HCT116 (cell line): Measurements from ENCODE around the gene TPX2. TPM values are rescaled to one million over a fixed set of nuclear protein-coding genes. Genes with fewer than 3 reads are reported as not detected.
A peak's percentile ranks its signal among the peaks of the same experiment; 100 is the strongest.

Source experiments
- ATAC-seq: fragments of 200-7000 bp; cut with Tn5 transposase; 2 replicates; pipeline ENCODE4 v1.9.1; 2020; ENCODE audit warnings: mild to moderate bottlenecking, moderate library complexity
- BruUV-seq: library from RNA; stranded (reverse); fragments of 400-500 nt; replicated peaks from 2 replicates; lab custom pipeline; 2021; lab: Mats Ljungman, UMichigan
- CTCF ChIA-PET: fragments of 300-600 bp; sonication (Branson Sonifier 250); formaldehyde crosslinking; loops from one replicate; lab custom pipeline; 2021; ENCODE audit warnings: antibody characterized with exemption; lab: Charles Lee
- POLR2A ChIA-PET: fragments of 300-600, 350-600 bp; sonication (Branson Sonifier 250); formaldehyde crosslinking; loops from one replicate; lab custom pipeline; 2021; ENCODE audit warnings: antibody characterized with exemption; lab: Charles Lee
- RAD21 ChIA-PET, 2 experiments: fragments of 300-600 bp; sonication (Branson Sonifier 250); formaldehyde crosslinking; loops; one replicate each; lab custom pipeline; 2023; ENCODE audit warnings: low total read pairs in 2 of 2; ENCODE audit not compliant: uncharacterized antibody in 2 of 2, unreplicated experiment in 2 of 2, low non-redundant PET in 1 of 2; lab: Charles Lee
- DNase-seq: peaks from one replicate; pipeline ENCODE4 v3.0.0-alpha.2; 2010; ENCODE audit warnings: low read depth, low spot score
- H2AFZ ChIP-seq: fragments of 200-600 bp; shearing (Covaris generic), sonication (generic); 2 replicates; pipeline ENCODE4 v1.6.1; 2017; ENCODE audit warnings: low read depth, mixed run types, mixed read lengths, antibody characterized with exemption, low read length; ENCODE audit not compliant: poor library complexity, severe bottlenecking
- H3K27ac ChIP-seq: 2 replicates; pipeline ENCODE4 v1.5.1; 2012; ENCODE audit warnings: low read depth, low read length
- H3K27me3 ChIP-seq: fragments of 200-600 bp; sonication (generic); 2 replicates; pipeline ENCODE4 v1.6.1; 2016; ENCODE audit warnings: mixed run types, low read length, mixed read lengths; ENCODE audit not compliant: insufficient read depth
- H3K36me3 ChIP-seq, 2 experiments: fragments of 200-500 bp in 1 of 2; fragments of 200-600 bp in 1 of 2; sonication (Bioruptor generic) in 1 of 2; sonication (generic) in 1 of 2; 2 replicates each; pipeline versions ENCODE4 v1.5.1 to v1.6.1; 2014 to 2016; ENCODE audit warnings: low read length in 2 of 2, inconsistent platforms in 1 of 2, mixed read lengths in 1 of 2, mixed run types in 1 of 2; ENCODE audit not compliant: insufficient read depth in 2 of 2, control insufficient read depth in 1 of 2
- H3K4me1 ChIP-seq, 2 experiments: fragments of 200-600 bp in 1 of 2; sonication (generic) in 1 of 2; 2 replicates each; pipeline versions ENCODE4 v1.5.1 to v1.6.1; 2012 to 2017; ENCODE audit warnings: low read length in 2 of 2, inconsistent platforms in 1 of 2, mild to moderate bottlenecking in 1 of 2, mixed read lengths in 1 of 2, mixed run types in 1 of 2, moderate library complexity in 1 of 2; ENCODE audit not compliant: insufficient read depth in 2 of 2, control insufficient read depth in 1 of 2
- H3K4me2 ChIP-seq: fragments of 200-600 bp; sonication (generic); 2 replicates; pipeline ENCODE4 v1.6.1; 2017; ENCODE audit warnings: mixed run types, low read length, mixed read lengths
- H3K4me3 ChIP-seq, 2 experiments: fragments of 200-600 bp in 1 of 2; sonication (generic) in 1 of 2; replicated peaks in 1 of 2; 2 replicates each; pipeline ENCODE4 v1.5.1; 2011 to 2016; ENCODE audit warnings: low read length in 2 of 2, control low read depth in 1 of 2, low read depth in 1 of 2, mild to moderate bottlenecking in 1 of 2, mixed read lengths in 1 of 2, mixed run types in 1 of 2
- H3K79me2 ChIP-seq: fragments of 200-600 bp; sonication (generic); 2 replicates; pipeline ENCODE4 v1.6.1; 2017; ENCODE audit warnings: mild to moderate bottlenecking, mixed run types, low read length, moderate library complexity, mixed read lengths; ENCODE audit not compliant: insufficient read depth
- H3K9ac ChIP-seq: fragments of 200-600 bp; sonication (generic); 2 replicates; pipeline ENCODE4 v1.6.1; 2016; ENCODE audit warnings: low read length, mixed read lengths
- H3K9me2 ChIP-seq: fragments of 200-600 bp; sonication (generic), shearing (Covaris generic); 2 replicates; pipeline ENCODE4 v1.6.1; 2017; ENCODE audit warnings: mixed run types, mild to moderate bottlenecking, moderate library complexity; ENCODE audit not compliant: insufficient read depth
- H3K9me3 ChIP-seq, 2 experiments: fragments of 200-500 bp in 1 of 2; fragments of 200-600 bp in 1 of 2; sonication (Bioruptor generic) in 1 of 2; sonication (generic) in 1 of 2; 2 replicates each; pipeline ENCODE4 v1.6.1; 2014 to 2017; ENCODE audit warnings: low read length in 2 of 2, mixed read lengths in 2 of 2, inconsistent platforms in 1 of 2, low read depth in 1 of 2, mild to moderate bottlenecking in 1 of 2, mixed run types in 1 of 2, moderate library complexity in 1 of 2; ENCODE audit not compliant: control insufficient read depth in 1 of 2, insufficient read depth in 1 of 2
- H4K20me1 ChIP-seq: fragments of 200-600 bp; sonication (generic), shearing (Covaris generic); 2 replicates; pipeline ENCODE4 v1.6.1; 2017; ENCODE audit warnings: mixed run types, mild to moderate bottlenecking, moderate library complexity; ENCODE audit not compliant: insufficient read depth
- MAX ChIP-seq: IDR thresholded peaks from 2 replicates; pipeline ENCODE4 v1.6.1; 2012
- POLR2AphosphoS5 ChIP-seq: IDR thresholded peaks from 2 replicates; pipeline ENCODE4 v1.6.1; 2011; ENCODE audit warnings: mild to moderate bottlenecking, low read depth, low read length, moderate library complexity
- TCF7L2 ChIP-seq: IDR thresholded peaks from 2 replicates; pipeline ENCODE4 v1.7.0; 2011; ENCODE audit warnings: borderline replicate concordance, inconsistent platforms; ENCODE audit not compliant: insufficient read depth, insufficient read length; ENCODE audit errors: extremely low read depth
- intact Hi-C: fragments of 100-400 bp; cut with micrococcal nuclease; formaldehyde crosslinking; loops from 2 replicates; pipeline ENCODE4 v1.10.0; 2022
- total RNA-seq: library from RNA; stranded (reverse); gene quantifications from one replicate; pipeline ENCODE4 v1.2.1, GENCODE V29; 2021; ENCODE audit not compliant: unreplicated experiment

The TPX2 gene
- total RNA-seq, 1 experiment from 2014 or later: 163 TPM

- ATAC-seq (no peak), DNase-seq (no peak)
- no peaks in the 10 kb centered on the region for H3K9me2 ChIP-seq
- intact Hi-C loops: no loop called here
- BruUV-seq: TSS peak; percentile 58
- H3K9ac ChIP-seq: peak overlapping the region; percentile 59
- H3K79me2 ChIP-seq: peaks cover 100% of the 10 kb centered on the region
- H2AFZ ChIP-seq: no peak overlapping the region
- ChIA-PET POLR2A (interaction anchor here (1.0 to 2.3 kb wide), 4 partner anchors 10 to 29 kb away, joined by 3 to 15 read pairs (median 4); partner anchors contain the start of gene BCL2L1), RAD21 (no interaction called here)
- peak overlapping the region; percentile 81 for H3K27ac ChIP-seq
- H3K4me3 ChIP-seq: no peak overlapping the region
- 0 out of 2 replicates have a peak, but pooled peaks have one; percentile 33 for TF ChIP-seq MAX
- no peak for TF ChIP-seq TCF7L2
- peak; percentile 34 for TF ChIP-seq POLR2AphosphoS5
- TF ChIP-seq, all 23 proteins: peak for 2
- CTCF ChIA-PET: interaction anchor here (0.9 kb wide), 1 partner anchor 83 kb away, joined by 3 read pairs; no protein-coding TSS in a partner anchor
- H4K20me1 ChIP-seq: no peaks in the 10 kb centered on the region
- H3K4me2 ChIP-seq: peak overlapping the region; percentile 63
- H3K36me3 ChIP-seq: peaks cover 11 to 46% of the 10 kb centered on the region in 2 experiments; a peak in 3 of 4 replicates
- no peaks in the 10 kb centered on the region for H3K27me3 ChIP-seq
- H3K4me1 ChIP-seq: peaks cover 86 to 97% of the 10 kb centered on the region in 2 experiments
- H3K9me3 ChIP-seq: no peaks in the 10 kb centered on the region
Measured at GRCh38 chr20:31694842-31695593, 44.1 kb upstream of the TPX2 start.
